ENCODE results near the gene ANGPTL4.
"Not testable (repeated sequence)": the region's sequence is repeated elsewhere in the genome, so short reads cannot be mapped to it uniquely, and the experiment has no call there.

ANGPTL4 gene

DNA sequence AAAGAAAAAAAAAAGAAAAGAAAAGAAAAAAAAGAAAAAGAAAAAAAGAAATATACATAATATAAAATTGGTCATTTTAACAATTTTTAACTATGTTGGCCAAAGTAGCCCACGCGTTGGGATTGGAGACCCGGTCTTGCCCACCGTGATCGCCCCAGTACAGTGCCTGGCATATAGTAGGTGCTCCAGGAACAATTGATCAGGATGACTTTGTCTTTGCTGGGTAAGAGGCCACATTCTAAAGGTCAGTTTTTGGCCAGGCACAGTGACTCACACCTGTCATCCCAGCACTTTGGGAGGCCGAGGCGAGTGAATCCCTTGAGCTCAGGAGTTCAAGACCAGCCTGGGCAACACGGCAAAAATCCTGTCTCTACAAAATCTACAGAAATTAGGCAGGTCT is 3.8 kb upstream of the ANGPTL4 start:
- in situ Hi-C loops (cut with MboI; ENCODE audit: low sequenced_read_pairs), result no loop called here

DNA sequence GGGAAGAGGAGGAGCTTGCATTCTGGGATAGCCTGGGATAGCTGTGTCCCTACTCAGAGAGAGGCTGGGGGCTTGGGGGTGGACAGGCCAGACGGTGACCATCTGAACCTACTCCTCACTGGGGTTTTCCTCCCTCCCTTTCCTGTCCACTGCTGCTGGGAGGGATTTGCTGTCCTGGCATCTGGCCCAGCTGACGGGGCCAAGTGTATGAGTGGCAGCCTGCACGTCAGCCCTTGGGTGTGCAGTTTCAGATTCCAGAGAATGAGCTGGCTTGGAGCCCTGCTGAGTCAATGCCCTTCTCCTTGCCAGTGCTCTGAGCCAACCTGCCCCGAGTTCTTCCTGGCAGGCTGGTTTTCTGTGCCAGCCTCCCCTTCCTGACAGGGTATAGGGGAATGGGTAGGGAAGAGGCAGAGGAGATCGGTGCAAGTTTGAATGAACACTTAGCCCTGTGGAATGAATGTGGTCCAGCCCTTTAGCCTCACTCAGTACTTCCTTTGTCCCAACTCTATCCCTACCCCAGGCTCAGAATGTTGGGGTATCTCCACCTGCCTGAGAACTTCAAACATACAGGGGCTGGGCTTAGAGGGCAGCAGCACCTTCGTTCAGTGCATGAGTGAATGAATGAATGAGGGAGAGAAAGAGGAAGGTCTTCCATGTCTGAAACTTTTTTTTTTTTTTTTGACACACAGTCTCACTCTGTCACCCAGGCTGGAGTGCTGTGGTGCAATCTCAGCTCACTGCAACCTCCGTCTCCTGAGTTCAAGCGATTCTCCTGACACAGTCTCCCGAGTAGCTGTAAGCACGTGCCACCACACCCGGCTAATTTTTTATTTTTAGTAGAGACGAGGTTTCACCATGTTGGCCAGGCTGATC is 1.8 kb upstream of the ANGPTL4 start:
- in situ Hi-C loops (cut with MboI; ENCODE audit: low sequenced_read_pairs), result no loop called here

DNA sequence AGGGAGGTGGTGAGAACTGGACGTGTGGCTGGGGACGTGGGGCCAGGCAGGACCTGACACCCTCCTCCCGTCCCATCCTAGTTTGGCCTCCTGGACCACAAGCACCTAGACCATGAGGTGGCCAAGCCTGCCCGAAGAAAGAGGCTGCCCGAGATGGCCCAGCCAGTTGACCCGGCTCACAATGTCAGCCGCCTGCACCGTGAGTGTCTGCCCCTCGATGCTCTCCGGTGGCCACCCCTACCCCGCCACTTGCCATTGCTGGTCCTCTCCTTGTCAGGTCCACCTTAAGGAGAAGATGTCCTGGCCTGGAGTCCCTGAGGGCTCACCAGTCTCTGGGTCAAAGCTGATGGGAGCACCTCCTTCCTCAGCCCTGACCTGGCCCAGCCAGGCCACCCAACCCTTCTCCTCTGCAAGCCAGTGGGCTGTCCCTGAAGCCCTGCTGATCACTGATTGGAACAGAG is 2.2 kb downstream of the ANGPTL4 start:
- in situ Hi-C loops (cut with MboI; ENCODE audit: low sequenced_read_pairs), result no loop called here

DNA sequence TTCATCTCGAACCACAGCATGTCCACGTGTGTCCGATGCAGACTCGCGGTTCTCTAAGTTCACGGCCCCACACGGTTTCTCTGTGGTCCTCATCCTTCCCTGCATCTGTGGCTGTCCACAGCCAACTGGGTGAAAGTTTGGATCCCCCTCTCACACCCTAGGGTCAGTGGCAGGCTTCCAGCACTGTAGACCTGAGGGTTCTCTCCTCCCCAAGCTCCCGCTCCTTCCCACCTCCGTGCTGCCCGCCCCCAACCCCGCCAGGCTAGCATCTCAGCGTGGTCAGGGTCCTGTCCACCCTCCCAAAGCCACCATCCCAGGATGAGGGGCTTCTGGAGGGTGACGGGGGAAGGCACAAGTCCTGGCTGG is 3.0 kb downstream of the ANGPTL4 start:
- in situ Hi-C loops (cut with MboI; ENCODE audit: low sequenced_read_pairs), result no loop called here

DNA sequence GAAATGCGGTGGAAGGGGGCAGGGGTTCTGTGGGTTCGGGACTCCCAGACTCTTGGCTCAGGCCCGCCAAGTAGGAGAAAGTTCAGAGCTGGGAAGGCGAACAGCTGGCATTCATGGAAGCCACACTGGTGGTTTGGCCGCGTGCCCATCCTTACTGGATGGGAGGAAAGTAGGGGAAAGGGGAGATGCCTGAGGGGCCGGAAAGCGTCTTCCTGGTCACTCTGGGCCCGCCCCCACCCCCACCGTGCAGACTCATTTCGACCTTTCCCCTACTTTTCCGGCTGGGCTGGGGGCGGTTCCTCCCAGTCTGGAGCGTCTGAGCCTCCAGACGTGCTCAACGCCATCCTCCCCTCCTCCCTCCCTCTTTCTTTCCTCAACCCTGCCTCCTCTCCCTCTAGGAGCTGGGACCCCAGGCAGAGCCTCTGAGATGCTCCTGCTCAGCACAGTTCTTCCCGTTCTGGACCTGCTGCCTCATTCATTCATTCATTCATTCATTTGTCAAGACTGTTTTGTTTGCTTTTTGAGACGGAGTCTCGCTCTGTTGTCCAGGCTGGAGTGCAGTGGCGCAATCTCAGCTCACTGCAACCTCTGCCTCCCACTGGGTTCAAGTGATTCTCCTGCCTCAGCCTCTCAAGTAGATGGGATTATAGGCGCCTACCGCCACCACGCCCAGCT is 3.5 kb downstream of the ANGPTL4 start:
- in situ Hi-C loops (cut with MboI; ENCODE audit: low sequenced_read_pairs), result no loop called here

DNA sequence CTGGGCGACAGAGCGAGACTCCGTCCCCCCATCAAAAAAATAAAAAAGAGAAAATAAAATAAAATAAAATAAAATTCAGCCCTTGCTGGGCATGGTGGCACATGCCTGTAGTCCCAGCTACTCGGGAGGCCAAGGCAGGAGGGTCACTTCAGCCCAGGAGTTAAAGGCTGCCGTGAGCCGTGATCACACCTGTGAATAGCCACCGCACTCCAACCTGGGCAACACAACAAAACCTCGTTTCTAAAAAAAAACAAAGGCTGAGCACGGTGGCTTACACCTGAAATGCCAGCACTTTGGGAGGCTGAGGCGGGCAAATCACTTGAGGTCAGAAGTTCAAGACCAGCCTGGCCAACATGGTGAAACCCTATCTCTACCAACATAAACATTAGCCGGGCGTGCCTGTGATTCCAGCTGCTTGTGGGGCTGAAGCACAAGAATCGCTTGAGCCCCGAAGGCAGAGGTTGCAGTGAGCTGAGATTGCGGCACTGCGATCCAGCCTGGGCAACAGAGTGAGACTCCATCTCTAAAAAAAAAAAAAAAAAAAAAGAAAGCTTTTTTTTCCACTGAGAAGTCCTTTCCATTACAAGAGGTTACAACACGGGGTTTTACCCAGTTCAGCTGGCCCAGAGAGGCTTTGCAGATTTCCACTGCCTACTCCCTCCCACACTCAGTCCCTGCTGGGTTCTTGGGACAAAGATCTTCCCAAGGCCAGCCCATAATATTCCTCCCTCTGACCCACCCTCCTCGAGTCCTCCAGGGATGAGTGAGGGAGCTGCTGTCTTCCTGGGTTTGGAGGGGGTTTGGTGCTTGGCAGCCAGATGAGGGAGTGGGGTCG is 6.4 kb downstream of the ANGPTL4 start:
- in situ Hi-C loops (cut with MboI; ENCODE audit: low sequenced_read_pairs), result no loop called here

DNA sequence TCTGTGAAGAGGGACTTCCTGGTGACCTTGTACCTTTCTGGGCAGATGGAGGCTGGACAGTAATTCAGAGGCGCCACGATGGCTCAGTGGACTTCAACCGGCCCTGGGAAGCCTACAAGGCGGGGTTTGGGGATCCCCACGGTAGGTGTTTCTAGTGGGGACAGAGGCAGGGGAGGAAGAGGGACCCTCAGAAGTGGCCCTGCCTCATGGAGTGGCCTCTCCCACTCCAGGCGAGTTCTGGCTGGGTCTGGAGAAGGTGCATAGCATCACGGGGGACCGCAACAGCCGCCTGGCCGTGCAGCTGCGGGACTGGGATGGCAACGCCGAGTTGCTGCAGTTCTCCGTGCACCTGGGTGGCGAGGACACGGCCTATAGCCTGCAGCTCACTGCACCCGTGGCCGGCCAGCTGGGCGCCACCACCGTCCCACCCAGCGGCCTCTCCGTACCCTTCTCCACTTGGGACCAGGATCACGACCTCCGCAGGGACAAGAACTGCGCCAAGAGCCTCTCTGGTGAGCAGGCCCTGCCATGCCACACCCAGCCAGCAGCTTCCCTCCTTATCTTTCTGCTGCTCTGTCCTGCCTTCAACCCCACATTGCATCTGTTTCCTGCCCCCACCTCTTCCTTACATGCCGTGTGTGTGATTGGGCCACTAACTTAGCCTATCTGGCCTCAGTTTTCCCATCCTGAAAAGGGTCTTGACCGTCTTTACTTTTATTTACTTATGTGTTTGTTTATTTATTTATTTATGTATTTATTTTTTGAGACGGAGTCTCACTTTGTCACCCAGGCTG is 7.3 kb downstream of the ANGPTL4 start:
- in situ Hi-C loops (cut with MboI; ENCODE audit: low sequenced_read_pairs), result no loop called here

DNA sequence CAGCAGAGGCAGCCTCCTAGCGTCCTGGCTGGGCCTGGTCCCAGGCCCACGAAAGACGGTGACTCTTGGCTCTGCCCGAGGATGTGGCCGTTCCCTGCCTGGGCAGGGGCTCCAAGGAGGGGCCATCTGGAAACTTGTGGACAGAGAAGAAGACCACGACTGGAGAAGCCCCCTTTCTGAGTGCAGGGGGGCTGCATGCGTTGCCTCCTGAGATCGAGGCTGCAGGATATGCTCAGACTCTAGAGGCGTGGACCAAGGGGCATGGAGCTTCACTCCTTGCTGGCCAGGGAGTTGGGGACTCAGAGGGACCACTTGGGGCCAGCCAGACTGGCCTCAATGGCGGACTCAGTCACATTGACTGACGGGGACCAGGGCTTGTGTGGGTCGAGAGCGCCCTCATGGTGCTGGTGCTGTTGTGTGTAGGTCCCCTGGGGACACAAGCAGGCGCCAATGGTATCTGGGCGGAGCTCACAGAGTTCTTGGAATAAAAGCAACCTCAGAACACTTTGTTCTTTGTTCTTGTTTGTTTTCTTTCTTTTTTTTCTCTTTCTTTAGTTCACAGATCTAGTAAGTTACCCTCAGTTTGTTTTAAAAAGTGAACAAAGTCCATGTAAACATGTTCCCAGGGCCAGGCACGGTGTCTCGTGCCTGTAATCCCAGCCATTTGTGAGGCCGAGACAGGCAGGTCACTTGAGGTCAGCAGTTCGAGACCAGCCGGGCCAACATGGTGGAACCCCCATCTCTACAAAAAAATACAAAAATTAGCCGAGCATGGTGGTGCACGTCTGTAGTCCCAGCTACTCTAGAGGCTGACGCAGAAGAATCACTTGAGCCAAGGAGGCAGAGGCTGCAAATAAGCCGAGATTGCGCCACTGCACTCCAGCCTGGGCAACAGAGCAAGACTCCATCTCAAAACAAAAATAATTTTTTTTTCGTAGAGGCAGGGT is 10.2 kb downstream of the ANGPTL4 start:
- in situ Hi-C loops (cut with MboI; ENCODE audit: low sequenced_read_pairs), result no loop called here

DNA sequence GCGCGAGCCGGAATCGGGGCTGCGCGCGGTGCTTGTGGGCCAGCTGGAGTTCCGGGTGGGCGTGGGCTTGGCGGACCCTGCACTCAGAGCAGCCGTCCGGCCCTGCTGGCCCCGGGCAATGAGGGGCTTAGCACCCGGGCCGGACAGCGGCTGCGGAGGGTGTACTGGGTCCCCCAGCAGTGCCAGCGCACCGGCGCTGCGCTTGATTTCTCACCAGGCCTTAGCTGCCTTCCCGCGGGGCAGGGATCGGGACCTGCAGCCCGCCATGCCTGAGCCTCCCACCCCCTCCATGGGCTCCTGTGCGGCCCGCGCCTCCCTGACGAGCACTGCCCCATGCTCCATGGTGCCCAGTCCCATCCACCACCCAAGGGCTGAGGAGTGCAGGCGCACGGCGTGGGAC is 11.8 kb downstream of the ANGPTL4 start:
- in situ Hi-C loops (cut with MboI; ENCODE audit: low sequenced_read_pairs), result not testable (repeated sequence)

DNA sequence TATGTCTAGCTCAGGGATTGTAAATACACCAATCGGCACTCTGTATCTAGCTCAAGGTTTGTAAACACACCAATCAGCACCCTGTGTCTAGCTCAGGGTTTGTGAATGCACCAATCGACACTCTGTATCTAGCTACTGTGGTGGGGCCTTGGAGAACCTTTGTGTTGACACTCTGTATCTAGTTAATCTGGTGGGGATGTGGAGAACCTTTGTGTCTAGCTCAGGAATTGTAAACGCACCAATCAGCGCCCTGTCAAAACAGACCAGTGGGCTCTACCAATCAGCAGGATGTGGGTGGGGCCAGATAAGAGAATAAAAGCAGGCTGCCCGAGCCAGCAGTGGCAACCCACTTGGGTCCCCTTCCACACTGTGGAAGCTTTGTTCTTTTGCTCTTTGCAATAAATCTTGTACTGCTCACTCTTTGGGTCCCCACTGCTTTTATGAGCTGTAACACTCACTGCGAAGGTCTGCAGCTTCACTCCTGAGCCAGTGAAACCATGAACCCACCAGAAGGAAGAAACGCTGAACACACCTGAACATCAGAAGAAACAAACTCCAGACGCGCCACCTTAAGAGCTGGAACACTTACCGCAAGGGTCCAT is 12.5 kb downstream of the ANGPTL4 start:
- in situ Hi-C loops (cut with MboI; ENCODE audit: low sequenced_read_pairs), result not testable (repeated sequence)

DNA sequence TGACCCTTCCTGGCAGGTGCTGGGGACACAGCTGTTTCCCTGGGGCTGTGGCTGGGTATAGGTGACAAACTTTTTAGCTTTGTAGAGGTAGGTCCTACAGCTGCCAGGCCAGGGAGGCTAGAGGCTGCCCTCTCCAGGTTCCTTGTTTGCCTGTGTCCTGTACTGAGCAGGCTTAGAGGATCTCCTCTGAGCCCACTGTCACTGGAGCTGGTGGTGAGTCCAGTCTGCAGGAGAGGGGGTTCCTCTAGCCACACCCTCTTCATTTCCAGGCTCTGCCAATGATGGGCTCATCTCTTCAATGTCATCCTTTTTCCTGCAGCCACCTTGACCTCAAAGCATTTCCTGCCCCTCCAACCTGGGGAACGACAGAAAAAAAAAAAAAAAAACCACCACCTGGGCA is 13.6 kb downstream of the ANGPTL4 start:
- in situ Hi-C loops (cut with MboI; ENCODE audit: low sequenced_read_pairs), result no loop called here

DNA sequence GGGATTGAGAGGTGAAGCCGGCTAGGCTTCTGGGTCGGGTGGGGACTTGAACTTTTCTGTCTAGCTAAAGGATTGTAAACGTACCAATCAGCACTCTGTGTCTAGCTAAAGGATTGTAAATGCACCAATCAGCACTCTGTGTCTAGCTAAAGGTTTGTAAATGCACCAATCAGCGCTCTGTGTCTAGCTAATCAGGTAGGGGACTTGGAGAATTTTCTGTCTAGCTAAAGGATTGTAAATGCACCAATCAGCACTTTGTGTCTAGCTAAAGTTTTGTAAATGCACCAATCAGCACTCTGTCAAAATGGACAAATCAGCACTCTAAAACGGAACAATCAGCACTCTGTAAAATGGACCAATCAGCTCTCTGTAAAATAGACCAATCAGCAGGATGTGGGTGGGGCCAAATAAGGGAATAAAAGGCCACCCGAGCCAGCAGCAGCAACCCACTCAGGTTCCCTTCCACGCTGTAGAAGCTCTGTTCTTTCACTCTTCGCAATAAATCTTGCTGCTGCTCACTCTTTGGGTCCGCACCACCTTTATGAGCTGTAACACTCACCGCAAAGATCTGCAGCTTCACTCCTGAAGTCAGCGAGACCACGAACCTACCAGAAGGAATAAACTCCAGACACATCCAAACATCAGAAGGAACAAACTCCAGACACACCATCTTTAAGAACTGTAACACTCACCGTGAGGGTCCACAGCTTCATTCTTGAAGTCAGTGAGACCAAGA is 15.4 kb downstream of the ANGPTL4 start:
- in situ Hi-C loops (cut with MboI; ENCODE audit: low sequenced_read_pairs), result not testable (repeated sequence)

DNA sequence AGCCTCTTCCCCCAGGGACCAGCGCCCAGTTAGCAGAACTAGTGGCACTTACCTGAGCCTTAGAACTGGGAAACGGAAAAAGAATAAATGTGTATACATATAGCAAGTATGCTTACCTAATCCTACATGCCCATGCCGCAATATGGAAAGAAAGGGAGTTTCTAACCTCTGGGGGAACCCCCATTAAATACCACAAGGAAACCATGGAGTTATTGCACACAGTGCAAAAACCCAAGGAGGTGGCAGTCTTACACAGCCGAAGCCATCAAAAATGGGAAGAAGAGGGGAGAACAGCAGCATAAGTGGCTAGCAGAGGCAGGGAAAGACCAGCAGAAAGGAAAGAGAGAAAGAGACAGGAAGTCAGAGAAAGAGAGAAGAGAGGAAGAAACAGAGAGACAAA is 20.6 kb downstream of the ANGPTL4 start:
- in situ Hi-C loops (cut with MboI; ENCODE audit: low sequenced_read_pairs), result not testable (repeated sequence)

DNA sequence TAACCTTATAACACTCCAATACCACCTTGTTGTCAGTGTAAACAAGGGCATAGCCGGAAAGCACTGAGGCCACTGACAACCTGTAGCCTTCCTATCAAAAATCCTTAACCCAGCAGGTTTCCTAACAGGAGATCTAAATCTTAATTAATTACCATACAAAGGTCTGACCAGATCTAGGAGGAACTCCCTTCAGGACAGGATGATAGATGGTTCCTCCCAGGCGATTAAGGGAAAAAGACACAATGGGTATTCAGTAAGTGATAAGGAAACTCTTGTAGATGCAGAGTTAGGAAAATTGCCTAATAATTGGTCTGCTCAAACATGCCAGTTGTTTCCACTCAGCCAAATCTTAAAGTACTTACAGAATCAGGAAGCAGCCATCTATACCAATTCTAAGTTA is 21.1 kb downstream of the ANGPTL4 start:
- in situ Hi-C loops (cut with MboI; ENCODE audit: low sequenced_read_pairs), result not testable (repeated sequence)

DNA sequence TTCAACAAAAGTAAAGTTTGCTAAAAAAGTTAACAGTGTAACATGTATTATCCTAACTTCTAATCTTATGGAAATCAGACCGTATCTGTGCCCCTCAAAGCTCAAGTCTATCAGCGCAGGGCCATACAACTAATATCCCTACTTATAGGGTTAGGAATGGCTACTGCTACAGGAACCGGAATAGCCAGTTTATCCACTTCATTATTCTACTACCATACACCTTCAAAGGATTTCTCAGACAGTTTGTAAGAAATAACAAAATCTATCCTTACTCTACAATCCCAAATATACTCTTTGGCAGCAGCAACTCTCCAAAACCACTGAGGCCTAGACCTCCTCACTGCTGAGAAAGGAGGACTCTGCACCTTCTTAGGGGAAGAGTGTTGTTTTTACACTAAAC is 21.6 kb downstream of the ANGPTL4 start:
- in situ Hi-C loops (cut with MboI; ENCODE audit: low sequenced_read_pairs), result not testable (repeated sequence)

DNA sequence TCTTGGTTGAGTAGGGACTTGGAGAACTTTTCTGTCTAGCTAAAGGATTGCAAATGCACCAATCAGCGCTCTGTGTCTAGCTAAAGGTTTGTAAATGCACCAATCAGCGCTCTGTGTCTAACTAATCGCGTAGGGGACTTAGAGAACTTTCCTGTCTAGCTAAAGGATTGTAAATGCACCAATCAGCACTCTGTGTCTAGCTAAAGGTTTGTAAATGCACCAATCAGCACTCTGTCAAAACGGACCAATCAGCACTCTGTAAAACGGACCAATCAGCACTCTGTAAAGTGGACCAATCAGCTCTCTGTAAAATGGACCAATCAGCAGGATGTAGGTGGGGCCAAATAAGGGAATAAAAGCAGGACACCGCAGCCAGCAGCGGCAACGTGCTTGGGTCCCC is 22.5 kb downstream of the ANGPTL4 start:
- in situ Hi-C loops (cut with MboI; ENCODE audit: low sequenced_read_pairs), result not testable (repeated sequence)

DNA sequence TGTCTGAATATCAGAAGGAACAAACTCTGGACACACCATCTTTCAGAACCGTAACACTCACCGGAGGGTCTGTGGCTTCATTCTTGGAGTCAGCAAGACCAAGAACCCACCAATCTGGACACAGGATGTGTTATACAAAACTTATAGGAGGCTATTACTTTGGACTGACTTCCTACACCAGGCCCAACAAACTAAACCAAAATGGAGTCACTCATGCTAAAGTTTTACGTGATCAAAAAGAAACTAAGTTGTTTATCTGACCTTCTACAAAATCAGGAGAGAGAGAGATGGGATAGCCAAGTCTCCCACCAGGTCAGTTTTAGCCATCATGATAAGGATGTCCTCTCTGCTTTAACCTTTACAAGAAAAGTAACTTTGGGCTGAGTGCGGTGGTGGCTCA is 23.0 kb downstream of the ANGPTL4 start:
- in situ Hi-C loops (cut with MboI; ENCODE audit: low sequenced_read_pairs), result no loop called here
